AG04450 (cell line): ENCODE measurements around the gene WLS. TPM values are rescaled to one million over a fixed set of nuclear protein-coding genes. Genes with fewer than 3 reads are reported as not detected.

Experiments used
- CTCF ChIA-PET: fragments of 300-600, 350-600 bp; formaldehyde crosslinking; extraction: SDS; loops from one replicate; lab custom pipeline; 2022; ENCODE audit warnings: antibody characterized with exemption, inconsistent platforms; lab: Charles Lee
- POLR2A ChIA-PET: fragments of 350-600 bp; formaldehyde crosslinking; extraction: SDS; loops from one replicate; lab custom pipeline; 2021; ENCODE audit warnings: antibody characterized with exemption, inconsistent platforms; lab: Yijun Ruan, JAX
- DNase-seq: peaks from one replicate; pipeline ENCODE4 v3.0.0-alpha.2; 2011; ENCODE audit warnings: low read depth, low spot score
- H3K27ac ChIP-seq: one replicate; pipeline ENCODE4 v1.5.1; 2012; ENCODE audit warnings: low read depth, low read length, control low read depth
- H3K27me3 ChIP-seq: one replicate; pipeline ENCODE4 v1.6.0; 2012; ENCODE audit warnings: low read length; ENCODE audit not compliant: control insufficient read depth, insufficient read depth
- H3K4me3 ChIP-seq: 2 replicates; pipeline ENCODE4 v1.5.1; 2011; ENCODE audit warnings: mild to moderate bottlenecking, low read depth, low read length, control low read depth
- H3K9me3 ChIP-seq: 2 replicates; pipeline ENCODE4 v1.5.1; 2012; ENCODE audit warnings: low read length; ENCODE audit not compliant: control insufficient read depth, insufficient read depth
- polyA plus RNA-seq: library from polyadenylated mRNA; depleted of rRNA; stranded (reverse); fragments of >200 nt; gene quantifications from 2 replicates; pipeline ENCODE4 v1.2.3, GENCODE V29; 2011
- TF ChIP-seq, protein P1 (sequence below): IDR thresholded peaks from 2 replicates; pipeline ENCODE4 v1.5.1; 2011; ENCODE audit warnings: low read depth, low read length, control low read depth, inconsistent platforms

Gene WLS
- polyA plus RNA-seq, 1 experiment: 391 TPM

GRCh38 chr1:68201546-68202238 lies 30.6 kb downstream of the WLS start:
- Histone ChIP-seq H3K27me3 (no peaks in the 10 kb centered on the region), H3K4me3 (peak overlapping the region; percentile 8; the same call in 1 of the 2 replicates), H3K9me3 (no peaks in the 10 kb centered on the region), H3K27ac (peak overlapping the region; percentile 49)
- ChIA-PET CTCF (interaction anchor here (0.6 to 2.9 kb wide), 5 partner anchors 27 to 241 kb away, joined by 3 to 9 read pairs (median 4); no protein-coding TSS in a partner anchor), POLR2A (interaction anchor here (0.6 to 2.0 kb wide), 6 partner anchors 9 to 30 kb away, joined by 5 to 14 read pairs (median 6); partner anchors contain the start of gene WLS)
- TF ChIP-seq, protein P1, sequence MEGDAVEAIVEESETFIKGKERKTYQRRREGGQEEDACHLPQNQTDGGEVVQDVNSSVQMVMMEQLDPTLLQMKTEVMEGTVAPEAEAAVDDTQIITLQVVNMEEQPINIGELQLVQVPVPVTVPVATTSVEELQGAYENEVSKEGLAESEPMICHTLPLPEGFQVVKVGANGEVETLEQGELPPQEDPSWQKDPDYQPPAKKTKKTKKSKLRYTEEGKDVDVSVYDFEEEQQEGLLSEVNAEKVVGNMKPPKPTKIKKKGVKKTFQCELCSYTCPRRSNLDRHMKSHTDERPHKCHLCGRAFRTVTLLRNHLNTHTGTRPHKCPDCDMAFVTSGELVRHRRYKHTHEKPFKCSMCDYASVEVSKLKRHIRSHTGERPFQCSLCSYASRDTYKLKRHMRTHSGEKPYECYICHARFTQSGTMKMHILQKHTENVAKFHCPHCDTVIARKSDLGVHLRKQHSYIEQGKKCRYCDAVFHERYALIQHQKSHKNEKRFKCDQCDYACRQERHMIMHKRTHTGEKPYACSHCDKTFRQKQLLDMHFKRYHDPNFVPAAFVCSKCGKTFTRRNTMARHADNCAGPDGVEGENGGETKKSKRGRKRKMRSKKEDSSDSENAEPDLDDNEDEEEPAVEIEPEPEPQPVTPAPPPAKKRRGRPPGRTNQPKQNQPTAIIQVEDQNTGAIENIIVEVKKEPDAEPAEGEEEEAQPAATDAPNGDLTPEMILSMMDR: no peak
- DNase-seq: no peak

- TF ChIP-seq, protein P1: no peak
- H3K4me3 ChIP-seq: no peak overlapping the region
- CTCF ChIA-PET: interaction anchor here (0.6 kb wide), 1 partner anchor 12 kb away, joined by 3 read pairs; no protein-coding TSS in a partner anchor
- DNase-seq: no peak
- POLR2A ChIA-PET: interaction anchor here (0.6 to 1.6 kb wide), 2 partner anchors 24 to 31 kb away, joined by 5 to 6 read pairs; no protein-coding TSS in a partner anchor
- H3K9me3 ChIP-seq: no peaks in the 10 kb centered on the region
- H3K27ac ChIP-seq: peak overlapping the region; percentile 33
- no peaks in the 10 kb centered on the region for H3K27me3 ChIP-seq
Measured at GRCh38 chr1:68199603-68200002, 32.7 kb downstream of the WLS start.

DNA sequence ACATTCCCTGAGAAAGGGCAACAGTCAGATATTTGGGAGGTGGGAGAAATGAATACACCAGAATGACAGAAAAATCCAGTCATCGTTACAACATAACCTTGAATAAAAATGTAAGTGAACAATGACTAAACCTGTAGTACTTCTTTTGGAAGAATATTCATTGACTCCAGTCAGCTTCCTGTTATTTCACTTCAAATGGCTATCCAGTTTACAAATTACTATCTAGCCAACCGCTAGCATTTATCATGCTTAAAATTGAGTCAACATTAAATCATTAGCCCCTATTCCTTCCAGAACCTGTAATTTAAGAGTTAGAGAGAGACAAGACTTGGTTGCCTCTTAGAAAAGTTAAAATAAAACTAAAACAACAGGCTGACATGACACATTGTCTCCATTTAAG lies 33.6 kb downstream of the WLS start:
- POLR2A ChIA-PET: no interaction called here
- CTCF ChIA-PET: no interaction called here
- no peak for DNase-seq

DNA sequence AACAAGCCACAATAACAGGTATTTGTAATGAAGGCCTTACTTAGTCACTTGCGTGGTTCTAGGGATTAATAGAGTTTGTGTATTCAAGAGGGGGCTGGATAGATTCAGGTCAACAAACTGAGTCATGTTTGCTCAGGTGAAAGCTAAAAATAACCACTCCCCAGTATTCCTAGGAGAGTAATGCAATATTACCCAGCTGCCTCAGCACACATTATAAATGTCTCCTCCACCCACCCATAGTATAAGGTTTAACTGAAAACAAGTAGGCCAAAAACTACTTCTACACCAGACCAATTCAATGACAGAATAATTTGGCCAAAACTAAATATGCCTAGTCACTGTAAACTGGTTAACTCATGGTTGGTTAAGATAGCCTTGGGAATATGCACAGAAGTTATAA lies 34.4 kb downstream of the WLS start:
- DNase-seq: no peak
- H3K9me3 ChIP-seq: no peaks in the 10 kb centered on the region
- TF ChIP-seq, protein P1: no peak
- no peak overlapping the region for H3K4me3 ChIP-seq
- H3K27ac ChIP-seq: no peak overlapping the region
- H3K27me3 ChIP-seq: no peaks in the 10 kb centered on the region
- CTCF ChIA-PET: interaction anchor here (1.0 to 1.1 kb wide), 2 partner anchors 77 to 123 kb away, joined by 3 read pairs; no protein-coding TSS in a partner anchor
- POLR2A ChIA-PET: interaction anchor here (1.4 kb wide), 1 partner anchor 366 kb away, joined by 3 read pairs; no protein-coding TSS in a partner anchor

More for the DNA sequence above, 33.6 kb downstream of the WLS start:
- TF ChIP-seq, protein P1: no peak
- H3K27me3 ChIP-seq: no peaks in the 10 kb centered on the region
- no peak overlapping the region for H3K4me3 ChIP-seq
- no peak overlapping the region for H3K27ac ChIP-seq
- H3K9me3 ChIP-seq: no peaks in the 10 kb centered on the region

GRCh38 chr1:68197461-68197860 lies 34.9 kb downstream of the WLS start:
- H3K4me3 ChIP-seq: no peak overlapping the region
- no peaks in the 10 kb centered on the region for H3K9me3 ChIP-seq
- TF ChIP-seq, protein P1: no peak
- H3K27ac ChIP-seq: no peak overlapping the region
- POLR2A ChIA-PET: interaction anchor here (0.9 to 1.4 kb wide), 2 partner anchors 9 to 366 kb away, joined by 3 read pairs; no protein-coding TSS in a partner anchor
- CTCF ChIA-PET: interaction anchor here (1.0 to 1.1 kb wide), 2 partner anchors 77 to 124 kb away, joined by 3 read pairs; no protein-coding TSS in a partner anchor
- no peak for DNase-seq
- no peaks in the 10 kb centered on the region for H3K27me3 ChIP-seq
